GM12892 (cell line): ENCODE results near the gene FCRL1.

Experiments
- DNase-seq: peaks from one replicate; pipeline ENCODE4 v3.0.0; 2011; ENCODE audit not compliant: insufficient read length
- FAIRE-seq: peaks from 2 replicates; lab custom pipeline; 2011; peaks lifted over from hg19 to GRCh38; lab: Jason Lieb, UNC
- POLR2A ChIP-seq: IDR thresholded peaks from 2 replicates; pipeline ENCODE4 v1.6.1; 2011; ENCODE audit warnings: low read depth, low read length, control low read depth
- POLR2AphosphoS5 ChIP-seq: IDR thresholded peaks from 2 replicates; pipeline ENCODE4 v1.6.1; 2011; ENCODE audit warnings: low read depth, low read length, control low read depth
- TAF1 ChIP-seq: IDR thresholded peaks from 2 replicates; pipeline ENCODE4 v1.6.1; 2011; ENCODE audit warnings: low read depth, mild to moderate bottlenecking, control low read depth, low read length, borderline replicate concordance

Gene FCRL1

DNA sequence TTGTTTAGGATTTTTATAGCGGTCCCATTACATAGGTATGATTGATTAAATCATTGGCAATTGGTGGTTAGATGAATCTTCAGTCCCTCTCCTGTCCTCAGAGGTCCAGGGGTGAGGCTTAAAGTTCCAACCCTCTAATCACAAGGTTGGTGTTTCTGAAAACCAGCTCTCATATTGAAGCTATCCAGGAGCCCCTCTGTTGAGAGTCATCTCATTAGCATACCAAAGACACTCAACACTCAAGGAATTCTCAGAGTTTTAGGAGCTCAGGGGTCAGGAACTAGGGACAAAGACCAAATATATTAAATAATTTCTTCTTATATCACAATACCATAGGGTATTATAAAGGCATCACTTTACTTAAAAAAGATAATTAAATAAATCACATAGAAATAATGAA, 66.3 kb downstream of the FCRL1 start:
- TF ChIP-seq POLR2AphosphoS5 (no peak), POLR2A (no peak), TAF1 (no peak)
- DNase-seq (no peak), FAIRE-seq (no peak)

DNA sequence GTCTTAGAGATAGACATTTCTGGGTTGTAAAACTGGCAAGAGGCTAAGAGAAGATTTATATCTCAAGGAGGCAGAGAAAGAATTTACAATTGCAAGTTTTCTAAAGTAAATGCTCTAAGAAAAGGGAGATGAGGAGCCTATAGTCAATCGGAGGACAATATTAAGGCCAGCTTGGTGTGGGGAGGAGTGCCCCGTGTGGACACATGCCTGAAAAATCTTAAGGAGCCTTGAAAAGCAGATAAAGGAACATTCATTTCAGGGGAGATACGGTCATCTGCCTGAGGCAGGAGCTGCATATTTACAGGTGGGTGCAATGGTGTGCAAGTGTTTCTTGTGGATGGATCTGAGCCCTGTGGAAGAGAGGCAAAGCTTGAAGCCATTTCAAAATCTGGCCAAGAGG, 68.6 kb downstream of the FCRL1 start:
- no peak for FAIRE-seq
- DNase-seq = no peak
- TF ChIP-seq POLR2AphosphoS5 (no peak), POLR2A (no peak), TAF1 (no peak)

DNA sequence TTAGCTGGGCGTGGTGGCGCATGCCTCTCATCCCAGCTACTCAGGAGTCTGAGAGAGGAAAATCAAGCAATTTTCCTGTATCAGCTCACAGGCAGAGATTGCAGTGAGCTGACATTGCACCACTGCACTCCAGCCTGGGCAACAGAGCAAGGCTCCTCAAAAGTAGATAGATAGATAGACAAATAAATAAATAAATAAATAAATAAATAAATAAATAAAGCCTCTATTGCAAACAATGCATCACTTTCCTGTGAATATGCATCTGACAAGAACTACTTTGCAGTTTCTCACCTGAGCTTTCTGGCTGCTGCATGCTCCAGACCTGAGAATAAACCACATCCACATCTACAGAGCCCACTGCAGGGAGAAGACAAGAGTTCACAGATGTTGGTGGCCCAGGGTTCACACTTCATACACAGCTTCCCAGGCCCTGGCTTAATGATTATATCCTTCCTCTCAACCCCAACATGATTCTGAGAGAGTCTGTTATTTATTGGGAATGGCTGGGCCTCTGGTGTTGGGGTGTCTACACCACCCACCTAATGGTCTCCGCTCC, 71.6 kb downstream of the FCRL1 start:
- no peak for TF ChIP-seq POLR2AphosphoS5
- no peak for TF ChIP-seq POLR2A
- no peak for TF ChIP-seq TAF1
- FAIRE-seq = no peak
- no peak for DNase-seq
